Stimulated activated CD8-positive, alpha-beta memory T cell treated with anti-CD3 and anti-CD28 coated beads, Interleukin-12 subunit alpha, Interleukin-12 subunit beta, amount 100 ng/mL, for 24 hours (primary cell): Measurements from ENCODE around the gene GEMIN5.
A peak's percentile ranks its signal among the peaks of the same experiment; 100 is the strongest.

Source experiments
- DNase-seq: peaks from one replicate; pipeline ENCODE4 v3.0.0-alpha.2; 2020; ENCODE audit errors: extremely low read depth

GEMIN5 gene

DNA sequence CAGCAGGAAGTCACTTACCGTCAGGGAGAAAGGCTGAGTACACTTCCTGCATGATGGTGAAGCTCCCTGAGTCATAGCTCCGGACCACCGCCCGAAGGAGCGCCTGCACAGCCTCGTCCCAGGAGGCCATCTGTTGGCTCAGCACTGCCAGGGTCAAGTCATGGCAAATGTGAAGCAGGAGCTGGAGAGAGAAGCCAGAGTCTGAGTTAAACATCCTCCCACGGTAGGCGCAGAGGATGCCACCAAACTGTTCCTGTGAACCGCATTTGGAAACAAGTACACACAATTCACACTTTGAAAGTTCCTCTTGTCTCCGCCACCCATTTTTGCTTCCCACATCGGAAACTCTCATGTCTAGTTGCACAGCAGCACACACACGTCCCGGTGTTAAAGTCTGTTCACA lies 45.6 kb downstream of the GEMIN5 start:
- no peak for DNase-seq

DNA sequence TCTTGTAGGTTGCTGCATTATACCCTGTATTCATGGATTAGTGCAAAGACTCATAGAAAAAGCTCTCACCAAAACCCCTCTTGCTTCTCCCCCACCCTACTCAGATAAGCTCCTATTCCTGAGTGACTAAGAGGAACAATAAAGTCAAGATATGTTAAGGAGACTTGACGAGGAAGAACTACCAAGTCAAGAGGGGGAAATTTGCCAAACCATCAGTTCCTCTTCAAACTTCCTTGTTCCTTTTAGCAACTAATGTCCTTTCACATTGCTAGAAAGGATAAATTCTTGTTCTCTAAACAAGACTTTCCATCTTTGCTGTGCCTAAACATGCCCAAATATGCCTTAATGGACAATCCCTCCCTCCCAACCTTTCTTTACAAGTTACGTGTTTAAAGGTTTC lies 52.6 kb downstream of the GEMIN5 start:
- DNase-seq = no peak

DNA sequence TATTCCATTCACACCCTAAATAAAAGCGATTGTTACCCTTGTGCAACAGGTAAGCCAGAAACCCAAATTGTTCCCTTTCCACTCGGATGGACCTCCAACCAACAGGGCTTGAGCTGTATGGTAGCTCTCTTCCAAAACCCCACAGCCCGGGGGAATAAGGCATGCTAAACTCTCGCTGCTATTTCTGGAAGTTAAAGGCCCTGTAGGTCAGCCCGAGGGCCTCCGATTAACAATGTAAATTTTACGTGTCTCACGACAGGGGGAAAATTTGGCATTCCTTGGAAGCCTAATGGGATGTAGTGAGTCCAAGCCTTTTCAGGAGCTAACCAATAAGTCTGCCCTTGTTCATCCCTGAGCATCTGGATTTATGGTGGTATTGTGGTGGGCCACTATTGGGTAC lies 53.6 kb downstream of the GEMIN5 start:
- DNase-seq = no peak

DNA sequence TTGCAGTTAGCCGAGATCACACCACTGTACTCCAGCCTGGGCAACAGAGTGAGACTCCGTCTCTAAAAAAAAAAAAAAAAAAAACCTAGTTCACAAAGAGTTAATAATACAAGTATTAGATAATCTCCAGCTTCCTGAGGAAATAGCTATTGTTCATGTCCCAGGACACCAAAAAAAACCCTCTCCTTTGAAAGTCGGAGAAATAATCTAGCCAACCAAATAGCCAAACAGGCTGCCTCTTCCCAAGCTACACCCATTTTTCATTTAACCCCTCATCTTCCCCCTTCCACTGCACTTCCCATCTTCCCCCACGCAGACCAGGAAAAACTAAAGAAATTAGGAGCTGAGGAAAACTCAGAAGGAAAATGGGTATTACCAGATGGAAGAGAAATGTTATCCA lies 56.0 kb downstream of the GEMIN5 start:
- no peak for DNase-seq

DNA sequence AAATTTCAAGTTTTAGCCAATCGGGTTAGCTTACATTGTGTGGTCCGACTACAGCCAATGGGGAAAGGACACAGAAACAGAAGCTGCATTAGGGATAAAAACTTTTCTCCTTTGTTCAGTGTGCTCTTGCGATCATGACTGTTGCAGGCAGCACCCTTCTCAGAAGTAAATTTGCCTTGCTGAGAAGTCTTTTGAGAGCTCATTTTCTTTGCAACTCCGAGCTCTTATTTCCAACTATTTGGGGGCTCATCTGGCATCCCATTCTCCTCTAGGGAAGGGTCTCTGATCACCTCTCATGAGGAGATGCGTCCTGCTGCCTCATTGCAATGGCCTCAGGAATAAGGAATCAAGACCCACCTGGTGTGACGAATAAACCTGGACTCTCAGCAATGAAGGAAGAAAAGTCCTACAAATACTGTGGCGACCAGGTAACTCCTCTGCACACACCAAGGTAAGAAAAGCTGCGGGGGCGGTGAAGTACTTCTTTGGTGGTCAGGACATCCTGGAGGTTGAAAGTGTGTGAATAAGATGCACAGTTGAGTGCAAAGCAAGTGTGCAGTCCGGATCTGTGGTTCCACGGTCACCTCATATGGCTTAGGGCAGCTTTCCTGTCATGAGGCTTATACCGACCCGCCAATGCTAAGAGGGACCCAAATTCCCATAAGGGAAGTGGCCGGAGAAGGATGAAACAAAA lies 59.2 kb downstream of the GEMIN5 start:
- no peak for DNase-seq

DNA sequence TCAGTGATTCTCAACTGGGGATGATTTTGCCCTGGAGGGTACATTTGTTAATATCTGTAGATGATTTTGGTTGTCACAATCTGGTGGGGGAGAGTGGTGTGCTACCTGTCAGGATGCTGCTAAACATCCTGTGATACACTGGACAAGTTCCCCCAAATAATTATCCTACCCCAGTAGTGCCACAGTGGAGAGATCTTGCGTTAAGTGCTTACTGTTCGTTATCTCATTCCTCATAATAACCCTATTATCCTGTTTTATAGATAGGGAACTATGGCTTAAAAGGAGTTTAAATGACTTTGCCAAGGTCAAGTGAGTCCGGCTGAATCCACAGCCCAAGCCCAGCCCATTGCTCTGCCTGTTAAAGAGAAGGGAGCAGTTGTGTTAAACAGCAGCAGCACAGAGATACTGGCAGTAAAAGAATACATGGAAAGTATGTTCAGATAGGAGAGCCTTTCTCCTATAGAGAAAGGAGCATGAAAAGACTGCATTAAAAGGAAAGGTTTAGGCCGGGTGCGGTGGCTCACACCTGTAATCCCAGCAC lies 64.2 kb downstream of the GEMIN5 start:
- DNase-seq = no peak

DNA sequence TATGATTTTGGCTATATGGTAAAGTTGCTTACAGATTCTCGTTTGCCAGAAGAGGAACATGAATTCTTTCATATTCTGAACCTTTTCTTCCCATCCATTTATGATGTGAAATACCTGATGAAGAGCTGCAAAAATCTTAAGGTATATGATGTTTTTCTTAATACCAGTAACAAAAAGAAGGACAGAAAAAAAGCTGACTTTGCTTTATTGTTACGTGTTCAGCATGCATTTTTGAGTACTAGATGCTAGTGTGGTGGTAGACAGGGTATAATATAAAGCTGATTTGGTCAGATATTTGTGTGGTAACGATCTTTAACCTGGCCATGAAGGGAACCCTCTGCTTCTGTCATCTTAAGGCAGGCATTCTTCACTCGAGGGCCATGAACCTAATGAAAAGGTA lies 66.3 kb downstream of the GEMIN5 start:
- DNase-seq = no peak

DNA sequence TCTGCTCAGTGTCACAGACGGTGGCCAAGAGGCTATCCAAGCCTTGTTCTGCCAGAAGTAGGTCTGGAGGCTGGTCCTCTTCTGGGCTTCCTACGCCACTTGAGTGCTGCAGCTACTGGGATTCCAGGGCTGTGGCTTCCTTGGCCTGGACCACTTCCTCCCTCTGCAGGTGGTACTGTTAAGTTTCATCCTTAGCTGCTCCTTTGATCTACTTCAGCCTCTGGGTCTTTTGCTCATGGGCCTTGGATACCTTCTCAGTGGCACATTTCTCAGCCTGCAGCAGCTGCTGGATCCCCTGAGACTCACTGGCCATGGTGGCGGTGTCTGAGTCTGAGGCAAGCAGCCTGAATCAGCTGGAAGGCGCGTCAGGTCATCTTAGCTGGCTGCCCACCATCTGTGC lies 69.3 kb downstream of the GEMIN5 start:
- no peak for DNase-seq

DNA sequence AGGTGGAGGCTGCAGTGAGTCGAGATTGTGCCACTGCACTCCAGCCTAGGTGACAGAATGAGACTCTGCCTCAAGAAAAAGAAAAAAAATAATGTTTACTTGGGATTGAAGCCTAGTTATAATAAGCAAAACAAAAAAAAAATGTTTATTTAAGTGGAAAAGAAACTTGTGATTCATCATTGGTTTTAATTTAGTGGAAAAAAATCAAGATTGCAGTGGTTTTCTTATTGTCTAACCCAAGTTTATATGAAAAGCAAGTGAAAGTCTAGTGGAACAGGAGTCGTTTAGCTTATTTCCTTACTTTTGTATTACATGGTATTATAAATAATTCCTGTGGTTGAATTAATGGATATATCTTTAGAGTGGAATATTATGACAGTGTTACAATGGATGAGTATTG lies 71.2 kb downstream of the GEMIN5 start:
- DNase-seq = no peak

DNA sequence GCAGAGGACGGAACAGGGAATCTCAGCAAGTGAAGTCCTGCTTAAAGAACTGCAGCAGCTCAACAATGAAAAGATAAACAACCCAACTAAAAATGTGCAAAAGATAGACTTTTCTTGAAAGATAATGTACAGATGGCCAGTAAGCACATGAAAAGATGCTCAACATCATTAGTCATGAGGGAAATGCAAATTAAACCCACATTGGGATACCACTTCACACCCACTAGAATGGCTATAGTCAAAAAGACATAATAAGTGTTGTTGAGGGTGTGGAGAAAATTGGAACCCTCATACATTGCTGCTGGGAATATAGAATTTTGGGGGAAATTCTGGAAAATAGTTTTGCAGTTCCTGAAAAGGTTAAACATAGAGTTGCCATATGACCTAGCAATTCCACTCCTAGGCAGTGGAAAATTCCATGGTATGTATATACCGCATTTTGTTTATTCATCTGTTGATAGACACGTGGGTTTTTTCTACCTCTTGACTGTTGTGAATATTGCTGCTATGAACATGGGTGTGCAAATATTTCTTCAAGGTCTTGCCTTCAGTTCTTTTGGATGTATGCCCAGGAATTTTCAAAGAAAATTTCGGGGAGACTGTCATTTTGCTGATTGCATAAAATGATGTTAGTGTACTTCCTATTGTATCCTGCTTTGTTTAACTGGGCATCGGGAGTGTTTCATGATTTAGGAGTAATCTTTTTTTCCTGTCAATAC lies 72.4 kb downstream of the GEMIN5 start:
- DNase-seq = no peak

DNA sequence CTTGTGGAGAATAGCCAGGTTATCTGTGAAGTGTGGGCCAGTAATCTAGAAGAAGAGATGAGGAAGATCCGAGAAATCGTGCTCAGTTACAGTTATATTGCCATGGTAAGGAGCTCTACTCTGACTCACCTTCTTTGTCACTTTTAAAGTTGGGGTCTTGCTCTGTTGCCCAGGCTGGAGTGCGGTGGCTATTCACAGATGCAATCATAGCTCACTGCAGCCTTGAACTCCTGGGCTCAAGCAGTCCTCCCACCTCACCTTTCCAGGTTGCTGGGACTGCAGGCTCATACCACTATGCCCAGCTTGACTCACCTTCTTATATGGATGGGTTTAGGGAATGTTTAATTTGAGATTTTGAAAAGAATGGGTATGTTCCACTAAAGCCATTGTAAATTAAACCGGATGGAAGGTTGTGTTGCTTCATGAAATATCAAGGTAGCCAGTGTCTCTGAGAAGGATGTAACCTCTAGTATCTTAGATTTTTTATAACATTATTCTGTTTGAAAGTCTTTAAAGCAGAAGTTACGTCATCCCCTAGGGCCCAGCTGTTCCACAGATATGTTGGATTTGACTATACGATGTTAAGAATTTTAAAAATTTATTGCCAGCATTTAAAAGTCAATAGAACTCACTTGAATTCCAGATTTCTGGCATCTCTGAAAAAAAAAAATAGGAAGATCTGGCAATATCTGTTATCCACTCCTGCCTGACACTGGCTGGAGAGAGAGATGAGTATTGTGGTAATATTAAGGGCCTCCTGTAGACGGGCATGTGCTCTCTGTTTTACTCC lies 74.5 kb downstream of the GEMIN5 start:
- DNase-seq = no peak

DNA sequence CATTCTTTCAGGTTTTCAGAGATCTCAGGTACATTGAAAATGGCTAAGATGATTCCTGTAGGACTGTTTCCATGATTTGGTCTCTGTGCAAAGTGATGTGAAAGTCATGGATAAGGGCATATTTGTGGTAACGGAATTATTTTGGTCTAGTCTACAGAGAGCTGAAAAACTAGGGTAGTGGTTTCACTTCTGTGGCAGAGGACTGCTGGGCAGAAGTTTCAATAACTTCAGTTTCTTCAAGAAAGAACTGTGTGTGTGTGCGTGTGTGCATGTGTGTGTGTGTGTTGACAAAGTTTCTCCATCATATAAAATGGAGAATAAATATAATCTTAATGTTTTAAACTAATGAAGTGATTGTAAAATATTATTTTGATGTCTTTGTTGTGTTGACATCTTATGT lies 75.2 kb downstream of the GEMIN5 start:
- no peak for DNase-seq

DNA sequence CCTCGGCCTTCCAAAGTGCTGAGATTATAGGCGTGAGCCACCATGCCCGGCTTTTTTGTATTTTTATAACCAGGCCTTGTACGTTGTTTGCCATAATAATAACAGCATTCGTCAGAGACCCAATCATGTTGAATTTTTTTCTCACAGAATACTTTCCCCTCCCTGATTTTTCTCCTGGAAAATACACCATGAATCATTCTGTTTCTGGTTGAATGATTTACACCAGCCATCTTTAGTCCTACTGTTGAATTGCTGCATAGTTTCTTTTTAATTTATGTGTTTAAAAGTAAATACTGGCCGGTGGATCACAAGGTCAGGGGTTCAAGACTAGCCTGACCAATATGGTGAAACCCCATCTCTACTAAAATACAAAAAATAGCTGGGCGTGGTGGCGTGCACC lies 76.1 kb downstream of the GEMIN5 start:
- no peak for DNase-seq

DNA sequence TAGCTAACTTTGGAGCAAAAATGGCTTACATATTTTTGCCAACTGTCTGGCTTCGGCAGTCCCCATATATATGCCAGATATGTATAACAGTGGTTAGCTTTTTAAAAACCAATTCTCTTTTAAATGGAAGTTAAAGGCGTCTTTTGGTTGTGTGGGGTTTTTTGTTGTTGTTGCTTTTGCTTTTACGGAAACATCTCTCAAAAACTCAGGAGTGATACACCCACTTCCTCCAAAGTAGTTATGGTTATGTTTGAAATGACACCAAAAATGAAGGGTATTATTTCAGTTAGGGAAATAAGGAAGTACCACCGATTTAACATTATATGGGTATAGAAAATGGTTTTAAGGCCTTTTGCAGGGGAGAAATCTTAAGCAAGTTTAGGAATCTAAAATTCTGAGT lies 77.2 kb downstream of the GEMIN5 start:
- no peak for DNase-seq

DNA sequence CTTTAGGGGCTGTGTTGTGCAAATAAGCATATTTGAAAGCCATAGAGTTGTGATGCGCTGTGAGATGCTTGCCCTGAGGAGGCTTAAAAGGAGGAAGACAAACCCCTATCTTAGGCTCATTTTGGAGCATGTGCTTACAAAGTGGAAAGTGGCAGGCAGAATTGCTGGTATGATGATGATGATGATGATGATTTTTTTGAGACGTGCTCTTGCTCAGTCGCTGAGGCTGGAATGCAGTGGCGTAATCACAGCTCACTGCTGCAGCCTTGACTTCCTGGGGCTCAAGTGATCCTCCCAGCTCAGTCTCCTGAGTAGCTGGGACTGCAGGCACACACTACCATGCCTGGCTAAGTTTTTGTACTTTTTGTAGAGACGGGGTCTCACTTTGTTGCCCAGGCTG lies 77.9 kb downstream of the GEMIN5 start:
- no peak for DNase-seq

DNA sequence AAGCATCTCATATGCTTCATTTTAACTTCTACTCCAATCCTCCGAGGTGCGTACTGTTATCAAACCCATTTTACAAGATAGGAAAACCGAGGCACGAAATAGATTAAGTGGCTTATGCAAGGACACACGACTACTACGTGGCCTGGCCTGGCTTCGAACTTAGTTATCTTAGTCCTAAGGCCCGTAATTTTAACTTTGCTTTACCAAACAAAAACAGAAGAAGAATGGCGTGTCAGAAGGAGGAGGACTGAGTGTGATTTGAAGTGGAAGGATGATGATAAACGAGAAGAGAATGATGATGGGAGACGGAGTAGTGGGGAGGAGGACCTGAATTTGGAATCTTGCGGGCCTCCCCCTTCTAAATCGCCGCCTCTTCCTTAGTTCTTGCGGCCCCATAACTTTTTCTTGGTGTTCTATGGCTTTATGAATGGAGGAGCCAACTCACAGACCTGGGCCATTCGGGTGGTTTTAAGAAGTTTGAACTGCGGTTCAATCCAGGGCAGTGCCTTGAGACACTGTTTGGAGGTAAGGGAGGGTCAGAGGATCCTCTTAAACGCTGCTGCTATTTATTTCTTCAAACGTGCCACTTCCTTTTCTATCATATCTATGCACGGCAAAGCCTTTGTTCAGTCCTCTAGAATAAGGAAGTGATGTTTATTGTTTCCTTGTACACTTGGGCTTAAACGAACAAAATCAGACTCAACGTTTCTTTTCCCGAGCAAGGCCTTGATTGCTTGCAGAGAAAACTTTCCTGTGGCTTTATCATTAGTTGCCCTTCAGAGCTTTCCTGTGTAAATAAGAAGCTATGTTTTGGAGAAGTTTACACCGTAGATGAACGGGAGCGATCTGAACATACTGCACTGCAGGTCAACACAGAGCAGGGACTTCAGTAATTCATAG lies 78.8 kb downstream of the GEMIN5 start:
- no peak for DNase-seq

DNA sequence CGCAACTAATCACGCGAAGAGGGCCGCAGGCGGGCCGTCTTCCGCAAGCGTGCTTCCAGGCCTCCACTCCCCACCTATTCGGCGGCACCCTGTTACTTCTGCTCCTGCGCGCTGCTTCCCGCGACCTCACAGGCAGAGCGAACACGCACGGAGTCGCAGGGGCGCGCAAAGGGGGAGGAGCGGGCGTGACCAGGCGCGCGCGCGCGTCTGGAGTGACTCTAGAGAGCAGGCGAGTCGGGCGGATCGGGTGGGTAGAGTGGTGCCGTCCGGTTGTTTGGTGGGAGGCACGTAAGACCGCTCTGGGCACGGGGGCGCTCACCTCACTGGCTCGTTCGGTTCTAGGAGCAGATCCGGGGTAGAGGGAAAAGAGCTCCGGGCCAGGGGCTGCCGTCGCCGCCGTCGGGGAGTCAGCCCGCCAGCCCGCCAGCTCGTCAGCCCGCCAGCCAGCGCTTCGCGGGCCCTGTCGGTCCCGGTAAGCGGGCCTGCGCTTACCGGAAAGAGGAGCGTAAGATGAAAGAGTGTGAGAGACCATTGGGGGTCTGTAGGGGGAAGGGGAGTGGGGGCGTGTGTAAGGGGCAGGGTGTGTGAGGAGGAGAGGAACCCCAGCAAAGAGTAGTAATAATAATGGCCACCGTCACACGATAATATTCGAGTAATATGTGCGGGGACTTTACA lies 79.6 kb downstream of the GEMIN5 start, which contains the start of gene CNOT8:
TSS of gene CNOT8 (plus strand) at position 331 of the 675 bp plus-strand sequence. CDS start 4,652 bp downstream, outside the sequence.
- DNase-seq = peak; percentile 97

DNA sequence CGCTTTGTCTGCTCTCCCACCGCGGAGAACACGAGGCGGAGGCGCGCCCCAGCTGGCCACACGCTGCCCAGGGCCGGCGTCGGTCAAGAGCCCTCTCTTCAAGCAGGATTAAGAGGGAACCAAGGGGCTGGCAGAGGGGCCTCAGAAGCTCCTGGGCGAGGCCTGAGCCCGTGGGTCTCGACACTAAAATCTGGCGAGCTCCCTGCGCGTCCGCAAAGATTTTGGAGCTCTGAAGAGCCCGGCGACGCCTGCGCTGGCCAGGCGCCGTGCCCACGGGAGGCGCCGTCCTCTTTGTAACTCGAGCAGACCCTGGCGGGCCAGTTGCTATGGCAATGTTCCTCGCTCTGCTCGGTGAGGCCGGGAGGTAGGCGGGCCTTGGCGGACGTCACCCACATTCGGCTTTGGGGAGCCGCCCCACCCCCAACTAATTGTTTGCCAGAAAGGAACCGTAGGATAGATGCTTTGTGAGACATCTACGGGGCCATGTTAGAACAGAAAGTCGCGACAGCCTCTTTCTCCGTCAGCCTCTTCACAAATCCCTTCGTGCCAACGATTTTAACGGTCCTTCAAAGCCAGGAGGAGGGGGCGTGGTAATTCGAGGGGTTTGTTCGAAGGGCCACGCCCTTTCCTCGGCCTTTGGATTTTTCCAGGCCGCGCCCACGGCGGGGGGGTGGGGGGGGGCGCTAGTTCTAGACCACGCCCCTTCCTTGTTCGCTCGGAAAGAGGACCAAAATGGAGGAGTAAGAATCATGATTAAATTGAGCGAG lies 80.3 kb downstream of the GEMIN5 start:
- DNase-seq = peak; percentile 67

DNA sequence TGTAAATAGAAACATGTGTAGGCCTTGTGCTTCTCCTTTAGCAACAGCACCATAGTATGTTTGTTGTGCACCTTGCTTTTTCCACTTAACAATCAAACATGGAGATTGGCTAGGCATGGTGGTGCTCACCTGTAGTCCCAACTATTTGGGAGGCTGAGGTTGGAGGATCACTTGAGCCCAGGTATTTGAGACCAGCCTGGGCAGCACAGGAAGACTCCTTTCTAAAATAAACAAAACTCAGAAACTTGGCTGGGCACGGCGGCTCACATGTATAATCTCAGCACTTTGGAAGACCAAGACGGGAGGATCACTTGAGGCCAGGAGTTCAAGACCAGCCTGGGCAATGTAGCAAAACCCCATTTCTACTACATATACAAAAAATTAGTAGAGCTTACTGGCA lies 86.7 kb downstream of the GEMIN5 start:
- no peak for DNase-seq
